IMR-90 (cell line): ENCODE results near the gene ATP5PO.

ENCODE experiments used
- CEBPB ChIP-seq: IDR thresholded peaks from 2 replicates; pipeline ENCODE4 v1.6.1; 2012; ENCODE audit warnings: low read depth, low read length, improper control_type of control experiment
- CHD1 ChIP-seq: IDR thresholded peaks from 2 replicates; pipeline ENCODE4 v1.6.1; 2012; ENCODE audit warnings: low read depth, low read length, improper control_type of control experiment
- CTCF ChIP-seq: conservative IDR thresholded peaks from 2 replicates; pipeline ENCODE4 v1.5.1; 2012; ENCODE audit warnings: mild to moderate bottlenecking, low read depth, low read length, improper control_type of control experiment
- MAFK ChIP-seq: IDR thresholded peaks from 2 replicates; pipeline ENCODE4 v1.6.1; 2012; ENCODE audit warnings: low read depth, low read length, improper control_type of control experiment
- POLR2A ChIP-seq: IDR thresholded peaks from 2 replicates; pipeline ENCODE4 v1.6.1; 2012; ENCODE audit warnings: mild to moderate bottlenecking, low read depth, low read length
- RCOR1 ChIP-seq: IDR thresholded peaks from 2 replicates; pipeline ENCODE4 v1.6.1; 2012; ENCODE audit warnings: mild to moderate bottlenecking, low read length, improper control_type of control experiment; ENCODE audit not compliant: insufficient replicate concordance
- SMC3 ChIP-seq: fragments of 150-350 bp; IDR thresholded peaks from 2 replicates; pipeline ENCODE4 v1.6.1; 2016; ENCODE audit warnings: low read depth, mild to moderate bottlenecking, antibody characterized with exemption, low read length, moderate library complexity
- USF2 ChIP-seq: fragments of 150-350 bp; IDR thresholded peaks from 2 replicates; pipeline ENCODE4 v1.6.1; 2017; ENCODE audit warnings: mild to moderate bottlenecking, antibody characterized with exemption, low read length, low read depth

GRCh38 chr21:33945652-33946270 is 30.2 kb upstream of the ATP5PO start:
- TF ChIP-seq CTCF, result no peak
- no peak for TF ChIP-seq USF2
- no peak for TF ChIP-seq MAFK
- no peak for TF ChIP-seq POLR2A
- no peak for TF ChIP-seq CEBPB
- TF ChIP-seq RCOR1, result no peak
- no peak for TF ChIP-seq CHD1
- TF ChIP-seq SMC3, result no peak
